Measurements from ENCODE around the gene EDARADD.

Gene EDARADD

DNA sequence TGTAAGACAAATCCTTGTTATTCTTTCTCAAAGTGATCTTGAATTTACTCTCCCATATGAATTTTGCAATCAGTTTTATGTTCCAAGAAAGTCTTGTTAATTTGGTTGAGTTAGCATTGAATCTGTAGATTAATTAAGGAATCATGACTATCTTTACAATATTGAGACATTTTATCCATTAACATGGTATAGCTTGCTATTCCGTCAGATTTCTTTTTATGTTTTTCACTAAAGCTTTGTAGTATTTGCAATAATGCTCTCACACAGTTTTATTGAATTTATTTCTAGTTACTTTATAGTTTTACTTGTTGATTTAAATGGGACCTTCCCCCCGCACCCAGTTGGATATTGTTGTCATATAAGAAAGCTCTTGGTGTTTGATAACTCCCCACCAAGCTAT lies 5.8 kb upstream of the EDARADD start:
- intact Hi-C loops (cut with DNase I; ENCODE audit: low total_unique reads) = no loop called here

DNA sequence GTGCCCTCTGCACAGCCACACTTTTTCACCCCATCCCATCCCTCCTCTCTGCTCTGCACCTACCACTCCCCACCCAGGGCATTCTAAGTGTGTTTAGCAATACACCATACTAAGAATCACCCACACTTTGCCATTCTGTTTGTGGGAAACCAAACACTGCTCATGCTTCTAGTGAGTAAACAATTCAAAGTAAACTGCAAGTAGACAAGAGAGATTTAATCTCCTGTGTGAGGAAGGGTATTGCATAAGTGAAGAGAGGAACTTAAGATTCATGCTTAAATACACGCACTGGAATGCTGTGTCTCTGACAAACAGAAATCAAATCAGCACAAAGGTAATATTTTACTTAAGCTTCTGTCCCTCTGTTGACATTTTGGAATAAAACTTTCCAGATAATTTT lies 4.8 kb upstream of the EDARADD start:
- no peaks in the 10 kb centered on the region for H3K9me3 ChIP-seq
- H3K27ac ChIP-seq = no peak overlapping the region
- TF ChIP-seq, protein P1, sequence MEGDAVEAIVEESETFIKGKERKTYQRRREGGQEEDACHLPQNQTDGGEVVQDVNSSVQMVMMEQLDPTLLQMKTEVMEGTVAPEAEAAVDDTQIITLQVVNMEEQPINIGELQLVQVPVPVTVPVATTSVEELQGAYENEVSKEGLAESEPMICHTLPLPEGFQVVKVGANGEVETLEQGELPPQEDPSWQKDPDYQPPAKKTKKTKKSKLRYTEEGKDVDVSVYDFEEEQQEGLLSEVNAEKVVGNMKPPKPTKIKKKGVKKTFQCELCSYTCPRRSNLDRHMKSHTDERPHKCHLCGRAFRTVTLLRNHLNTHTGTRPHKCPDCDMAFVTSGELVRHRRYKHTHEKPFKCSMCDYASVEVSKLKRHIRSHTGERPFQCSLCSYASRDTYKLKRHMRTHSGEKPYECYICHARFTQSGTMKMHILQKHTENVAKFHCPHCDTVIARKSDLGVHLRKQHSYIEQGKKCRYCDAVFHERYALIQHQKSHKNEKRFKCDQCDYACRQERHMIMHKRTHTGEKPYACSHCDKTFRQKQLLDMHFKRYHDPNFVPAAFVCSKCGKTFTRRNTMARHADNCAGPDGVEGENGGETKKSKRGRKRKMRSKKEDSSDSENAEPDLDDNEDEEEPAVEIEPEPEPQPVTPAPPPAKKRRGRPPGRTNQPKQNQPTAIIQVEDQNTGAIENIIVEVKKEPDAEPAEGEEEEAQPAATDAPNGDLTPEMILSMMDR (IDR thresholded peaks at IDR 0.05) = no peak
- intact Hi-C loops (cut with DNase I; ENCODE audit: low total_unique reads) = no loop called here
- peaks cover 0 to 1% (median 0%) of the 10 kb centered on the region in 4 donors for H3K4me1 ChIP-seq
- no peak overlapping the region for H3K4me3 ChIP-seq
- no peaks in the 10 kb centered on the region for H3K36me3 ChIP-seq
- H3K27me3 ChIP-seq = peaks cover 0 to 5% of the 10 kb centered on the region in 2 donors
- DNase-seq = no peak

More for the DNA sequence above, 5.8 kb upstream of the EDARADD start:
- H3K9me3 ChIP-seq = no peaks in the 10 kb centered on the region
- H3K4me1 ChIP-seq = no peaks in the 10 kb centered on the region
- no peak overlapping the region for H3K4me3 ChIP-seq
- peaks cover 0 to 5% of the 10 kb centered on the region in 2 donors for H3K27me3 ChIP-seq
- H3K36me3 ChIP-seq = no peaks in the 10 kb centered on the region
- TF ChIP-seq, protein P1 (IDR thresholded peaks at IDR 0.05) = no peak
- no peak overlapping the region for H3K27ac ChIP-seq
- DNase-seq = no peak

DNA sequence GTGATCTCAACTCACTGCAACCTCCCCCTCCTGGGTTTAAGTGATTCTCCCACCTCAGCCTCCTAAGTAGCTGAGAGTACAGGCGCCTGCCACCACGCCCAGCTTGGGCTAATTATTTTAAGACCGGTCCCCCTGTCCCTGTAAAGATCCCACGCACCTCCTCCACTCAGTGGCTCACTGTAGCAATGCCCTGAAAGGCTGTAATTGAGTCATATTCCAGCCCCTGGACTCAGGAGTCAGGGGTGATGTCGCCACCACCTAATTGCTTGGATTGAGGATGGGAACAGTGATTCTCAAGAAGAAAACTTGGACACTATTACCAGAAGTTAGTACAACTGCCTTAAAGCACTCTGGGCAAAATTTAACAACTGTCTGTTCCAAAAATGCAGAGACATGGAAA lies 3.1 kb upstream of the EDARADD start:
- Histone ChIP-seq H3K36me3 (no peaks in the 10 kb centered on the region), H3K4me3 (no peak overlapping the region), H3K27ac (no peak overlapping the region), H3K9me3 (no peaks in the 10 kb centered on the region), H3K4me1 (peaks cover 0 to 19% (median 12%) of the 10 kb centered on the region in 4 donors), H3K27me3 (peaks cover 0 to 16% of the 10 kb centered on the region in 2 donors)
- no peak for DNase-seq
- TF ChIP-seq, protein P1 (IDR thresholded peaks at IDR 0.05) = no peak
- intact Hi-C loops (cut with DNase I; ENCODE audit: low total_unique reads) = no loop called here

DNA sequence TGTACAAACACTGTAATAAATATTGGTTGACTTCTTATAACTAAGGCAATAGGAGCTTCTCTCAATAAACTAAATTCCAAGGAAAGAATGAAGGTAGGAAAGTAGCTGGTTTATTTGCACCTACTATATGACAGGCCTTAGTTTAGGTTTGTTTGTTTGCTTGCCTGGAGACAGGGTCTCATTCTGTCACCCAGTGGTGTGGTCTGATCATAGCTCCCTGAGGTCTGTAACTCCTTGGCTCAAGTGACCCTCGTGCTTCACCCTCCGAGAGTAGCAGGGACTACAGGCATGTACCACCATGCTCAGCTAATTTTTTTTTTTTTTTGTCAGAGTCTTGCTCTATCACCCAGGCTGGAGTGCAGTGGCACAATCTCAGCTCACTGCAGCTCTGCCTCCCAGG lies 1.9 kb upstream of the EDARADD start:
- TF ChIP-seq, protein P1 (IDR thresholded peaks at IDR 0.05) = no peak
- Histone ChIP-seq H3K9me3 (no peaks in the 10 kb centered on the region), H3K4me3 (no peak overlapping the region), H3K27ac (no peak overlapping the region), H3K27me3 (peaks cover 0 to 26% of the 10 kb centered on the region in 2 donors), H3K4me1 (peaks cover 0 to 20% (median 13%) of the 10 kb centered on the region in 4 donors), H3K36me3 (no peaks in the 10 kb centered on the region)
- DNase-seq = no peak
- intact Hi-C loops (cut with DNase I; ENCODE audit: low total_unique reads) = no loop called here

DNA sequence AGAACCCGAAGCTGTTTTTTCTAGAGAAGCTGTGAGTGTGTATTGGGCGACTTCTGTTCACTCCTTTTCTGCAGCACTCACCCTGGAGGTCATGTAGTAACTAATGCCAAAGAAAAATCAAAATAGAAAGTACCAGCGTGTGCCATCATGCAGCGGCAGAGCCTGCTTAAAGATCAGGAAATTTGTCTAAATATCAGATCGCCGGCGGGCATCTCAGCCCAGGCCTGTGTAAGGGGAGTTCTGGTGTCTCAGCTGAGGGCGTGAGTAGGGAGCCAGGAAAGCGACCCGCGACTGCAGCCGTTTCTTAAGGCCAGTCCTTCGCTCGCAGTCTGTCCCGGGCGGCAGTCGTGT lies 768 bp downstream of the EDARADD start:
- Histone ChIP-seq H3K9me3 (no peaks in the 10 kb centered on the region), H3K4me1 (peaks cover 0 to 20% (median 13%) of the 10 kb centered on the region in 4 donors), H3K27me3 (peaks cover 0 to 38% of the 10 kb centered on the region in 2 donors), H3K4me3 (peak overlapping the region; percentile 49 to 62), H3K27ac (no peak overlapping the region), H3K36me3 (no peaks in the 10 kb centered on the region)
- DNase-seq = no peak
- intact Hi-C loops (cut with DNase I; ENCODE audit: low total_unique reads) = no loop called here
- TF ChIP-seq, protein P1 (IDR thresholded peaks at IDR 0.05) = no peak

Measured in tibial artery (tissue), 4 donors.